NCI-H345 treated with DMSO at 0.1 percent for 48 hours (cell line): ENCODE measurements around the gene TTC39B.
"Not testable (repeated sequence)": the region's sequence is repeated elsewhere in the genome, so short reads cannot be mapped to it uniquely, and the experiment has no call there.

Experiments used
- DNase-seq: peaks from one replicate; lab custom pipeline; 2025; ENCODE audit not compliant: unreplicated experiment; lab: John Stamatoyannopoulos, UW

TTC39B gene

GRCh38 chr9:15306757-15307522 is at the start of gene TTC39B:
Gene TTC39B, minus strand, starts transcription at chr9:15307216. Its CDS starts 91 bp downstream, at chr9:15307125.
- DNase-seq = peak; percentile 90

GRCh38 chr9:15355669-15356068 is 48.7 kb upstream of the TTC39B start:
- DNase-seq = no peak

GRCh38 chr9:15354713-15355112 is 47.7 kb upstream of the TTC39B start:
- no peak for DNase-seq

GRCh38 chr9:15353892-15354291 is 46.9 kb upstream of the TTC39B start:
- no peak for DNase-seq

GRCh38 chr9:15352306-15352705 is 45.3 kb upstream of the TTC39B start:
- DNase-seq = no peak

- peak; percentile 52 for DNase-seq
Measured at GRCh38 chr9:15349892-15350761, 43.1 kb upstream of the TTC39B start.

GRCh38 chr9:15346837-15347236 is 39.8 kb upstream of the TTC39B start:
- no peak for DNase-seq

GRCh38 chr9:15344191-15344590 is 37.2 kb upstream of the TTC39B start:
- DNase-seq = no peak

- no peak for DNase-seq
Measured at GRCh38 chr9:15333376-15333881, 26.4 kb upstream of the TTC39B start.

- DNase-seq = no peak
Measured at GRCh38 chr9:15332939-15333338, 25.9 kb upstream of the TTC39B start.

- DNase-seq = no peak
Measured at GRCh38 chr9:15329539-15330109, 22.6 kb upstream of the TTC39B start.

GRCh38 chr9:15328946-15329345 is 21.9 kb upstream of the TTC39B start:
- no peak for DNase-seq

- not testable (repeated sequence) for DNase-seq
Measured at GRCh38 chr9:15322695-15323094, 15.7 kb upstream of the TTC39B start.

- not testable (repeated sequence) for DNase-seq
Measured at GRCh38 chr9:15319661-15320060, 12.6 kb upstream of the TTC39B start.

GRCh38 chr9:15317836-15318235 is 10.8 kb upstream of the TTC39B start:
- DNase-seq = no peak

GRCh38 chr9:15311607-15312006 is 4.6 kb upstream of the TTC39B start:
- DNase-seq = no peak

- DNase-seq = no peak
Measured at GRCh38 chr9:15310107-15310850, 3.3 kb upstream of the TTC39B start.

GRCh38 chr9:15308511-15308910 is 1.5 kb upstream of the TTC39B start:
- DNase-seq = no peak

- no peak for DNase-seq
Measured at GRCh38 chr9:15307523-15307841, 466 bp upstream of the TTC39B start.

- DNase-seq = peak; percentile 73
Measured at GRCh38 chr9:15306068-15306756, 804 bp downstream of the TTC39B start.
